Uterus (tissue), 4 donors: Measurements from ENCODE around the gene STK11IP. TPM values are rescaled to one million over a fixed set of nuclear protein-coding genes. Genes with fewer than 3 reads are reported as not detected.
A peak's percentile ranks its signal among the peaks of the same experiment; 100 is the strongest.

Experiments used
- DNase-seq, 2 donors: peaks; one replicate each; pipeline ENCODE4 v3.0.0-alpha.2; 2019 to 2020
- H3K27ac ChIP-seq, 2 donors: fragments of 200-600 bp; sonication (generic); 1 replicate in 1 of 2; 2 replicates in 1 of 2; pipeline ENCODE4 v1.5.1; 2016 to 2018
- H3K27me3 ChIP-seq, 2 donors: fragments of 200-600 bp; sonication (generic); one replicate each; pipeline ENCODE4 v1.5.1; 2018 to 2019; ENCODE audit warnings: control low read depth in 1 of 2
- H3K36me3 ChIP-seq, 2 donors: fragments of 200-600 bp; sonication (generic); one replicate each; pipeline ENCODE4 v1.5.1; 2019; ENCODE audit warnings: control low read depth in 1 of 2
- H3K4me1 ChIP-seq, 2 donors: fragments of 200-600 bp; sonication (generic); one replicate each; pipeline ENCODE4 v1.5.1; 2018 to 2019; ENCODE audit warnings: control low read depth in 1 of 2
- H3K4me3 ChIP-seq, 2 donors: fragments of 200-600 bp; sonication (generic); 1 replicate in 1 of 2; 2 replicates in 1 of 2; pipeline ENCODE4 v1.5.1; 2018 to 2019; ENCODE audit warnings: mild to moderate bottlenecking in 1 of 2
- H3K9me3 ChIP-seq, 2 donors: fragments of 200-600 bp; sonication (generic); one replicate each; pipeline ENCODE4 v1.5.1; 2019; ENCODE audit warnings: control low read depth in 1 of 2
- POLR2A ChIP-seq, 2 donors: fragments of 450-650 bp; IDR thresholded peaks; one replicate each; pipeline ENCODE4 v1.6.1; 2016; ENCODE audit warnings: antibody characterized with exemption in 2 of 2, mild to moderate bottlenecking in 1 of 2, moderate library complexity in 1 of 2
- intact Hi-C: fragments of 100-400 bp; cut with DNase I; formaldehyde crosslinking; loops from one replicate; pipeline ENCODE4 v1.15.1; 2023; ENCODE audit warnings: low total_unique reads
- total RNA-seq, 4 donors: library from RNA; depleted of rRNA in 3 of 4; stranded (reverse); fragments of >200 nt in 3 of 4; gene quantifications; one replicate each; pipeline versions ENCODE4 v1.1.0 to v1.2.4, GENCODE V29; 2014 to 2023
- TF ChIP-seq, protein P1 (sequence below), 4 experiments: fragments of 200-600 bp in 2 of 4; fragments of 450-650 bp in 2 of 4; sonication (generic) in 2 of 4; IDR thresholded peaks; one replicate each; pipeline ENCODE4 v1.5.1; 2016 to 2019; ENCODE audit warnings: antibody characterized with exemption in 4 of 4, mild to moderate bottlenecking in 2 of 4, moderate library complexity in 1 of 4
- donor health status: DM: yes; HTN: yes; CAD: no.

Gene STK11IP
- total RNA-seq, 4 donors from 2014 or later, result 0.51 to 28.0 (median 13.1) TPM

- DNase-seq, result no peak
- H3K27ac ChIP-seq, result no peak overlapping the region
- intact Hi-C loops, result loop anchor here (10.0 kb wide), 1 partner anchor 67 kb away; no protein-coding TSS in a partner anchor
- TF ChIP-seq POLR2A (IDR thresholded peaks at IDR 0.05), result no peak
- TF ChIP-seq, protein P1, sequence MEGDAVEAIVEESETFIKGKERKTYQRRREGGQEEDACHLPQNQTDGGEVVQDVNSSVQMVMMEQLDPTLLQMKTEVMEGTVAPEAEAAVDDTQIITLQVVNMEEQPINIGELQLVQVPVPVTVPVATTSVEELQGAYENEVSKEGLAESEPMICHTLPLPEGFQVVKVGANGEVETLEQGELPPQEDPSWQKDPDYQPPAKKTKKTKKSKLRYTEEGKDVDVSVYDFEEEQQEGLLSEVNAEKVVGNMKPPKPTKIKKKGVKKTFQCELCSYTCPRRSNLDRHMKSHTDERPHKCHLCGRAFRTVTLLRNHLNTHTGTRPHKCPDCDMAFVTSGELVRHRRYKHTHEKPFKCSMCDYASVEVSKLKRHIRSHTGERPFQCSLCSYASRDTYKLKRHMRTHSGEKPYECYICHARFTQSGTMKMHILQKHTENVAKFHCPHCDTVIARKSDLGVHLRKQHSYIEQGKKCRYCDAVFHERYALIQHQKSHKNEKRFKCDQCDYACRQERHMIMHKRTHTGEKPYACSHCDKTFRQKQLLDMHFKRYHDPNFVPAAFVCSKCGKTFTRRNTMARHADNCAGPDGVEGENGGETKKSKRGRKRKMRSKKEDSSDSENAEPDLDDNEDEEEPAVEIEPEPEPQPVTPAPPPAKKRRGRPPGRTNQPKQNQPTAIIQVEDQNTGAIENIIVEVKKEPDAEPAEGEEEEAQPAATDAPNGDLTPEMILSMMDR (IDR thresholded peaks at IDR 0.05), result no peak
- H3K4me3 ChIP-seq, result no peak overlapping the region
- no peaks in the 10 kb centered on the region for H3K4me1 ChIP-seq
- H3K36me3 ChIP-seq, result no peaks in the 10 kb centered on the region
- H3K9me3 ChIP-seq, result no peaks in the 10 kb centered on the region
- H3K27me3 ChIP-seq, result peaks cover 0 to 3% of the 10 kb centered on the region in 2 donors
These were observed 33.8 kb downstream of the STK11IP start for GRCh38 chr2:219631406-219631891.

- H3K27me3 ChIP-seq, result peaks cover 0 to 3% of the 10 kb centered on the region in 2 donors
- intact Hi-C loops, result loop anchor here (10.0 kb wide), 1 partner anchor 67 kb away; no protein-coding TSS in a partner anchor
- H3K4me1 ChIP-seq, result no peaks in the 10 kb centered on the region
- no peak overlapping the region for H3K27ac ChIP-seq
- H3K36me3 ChIP-seq, result no peaks in the 10 kb centered on the region
- H3K9me3 ChIP-seq, result no peaks in the 10 kb centered on the region
- no peak overlapping the region for H3K4me3 ChIP-seq
- peak in 1 of 2 donors; percentile 26 for DNase-seq
- TF ChIP-seq POLR2A (IDR thresholded peaks at IDR 0.05), result no peak
- TF ChIP-seq, protein P1 (IDR thresholded peaks at IDR 0.05), result no peak
These were observed 34.5 kb downstream of the STK11IP start for GRCh38 chr2:219631904-219632759.

DNA sequence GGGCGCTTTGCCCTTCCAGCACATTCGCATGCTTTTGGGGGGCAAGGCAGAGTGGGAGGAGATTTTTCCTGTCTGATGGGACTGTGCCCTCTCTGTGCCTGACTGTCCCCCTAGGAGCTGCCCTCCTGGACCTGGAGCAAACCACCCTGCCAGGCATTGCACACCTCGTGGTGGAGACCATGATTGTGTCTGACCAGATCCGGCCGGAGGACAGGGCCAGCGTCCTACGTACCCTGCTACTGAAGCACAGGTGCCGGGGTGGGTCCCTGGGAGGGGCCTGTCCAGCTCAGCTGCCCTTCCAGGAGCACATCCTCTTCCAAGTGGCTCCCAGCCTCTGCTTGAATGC, 35.1 kb downstream of the STK11IP start:
- H3K4me1 ChIP-seq, result no peaks in the 10 kb centered on the region
- no peak overlapping the region for H3K4me3 ChIP-seq
- TF ChIP-seq, protein P1 (IDR thresholded peaks at IDR 0.05), result no peak
- no peak for TF ChIP-seq POLR2A (IDR thresholded peaks at IDR 0.05)
- intact Hi-C loops, result loop anchor here (10.0 kb wide), 1 partner anchor 68 kb away; no protein-coding TSS in a partner anchor
- no peak overlapping the region for H3K27ac ChIP-seq
- H3K9me3 ChIP-seq, result no peaks in the 10 kb centered on the region
- DNase-seq, result no peak
- peaks cover 0 to 1% of the 10 kb centered on the region in 2 donors for H3K27me3 ChIP-seq
- H3K36me3 ChIP-seq, result no peaks in the 10 kb centered on the region

DNA sequence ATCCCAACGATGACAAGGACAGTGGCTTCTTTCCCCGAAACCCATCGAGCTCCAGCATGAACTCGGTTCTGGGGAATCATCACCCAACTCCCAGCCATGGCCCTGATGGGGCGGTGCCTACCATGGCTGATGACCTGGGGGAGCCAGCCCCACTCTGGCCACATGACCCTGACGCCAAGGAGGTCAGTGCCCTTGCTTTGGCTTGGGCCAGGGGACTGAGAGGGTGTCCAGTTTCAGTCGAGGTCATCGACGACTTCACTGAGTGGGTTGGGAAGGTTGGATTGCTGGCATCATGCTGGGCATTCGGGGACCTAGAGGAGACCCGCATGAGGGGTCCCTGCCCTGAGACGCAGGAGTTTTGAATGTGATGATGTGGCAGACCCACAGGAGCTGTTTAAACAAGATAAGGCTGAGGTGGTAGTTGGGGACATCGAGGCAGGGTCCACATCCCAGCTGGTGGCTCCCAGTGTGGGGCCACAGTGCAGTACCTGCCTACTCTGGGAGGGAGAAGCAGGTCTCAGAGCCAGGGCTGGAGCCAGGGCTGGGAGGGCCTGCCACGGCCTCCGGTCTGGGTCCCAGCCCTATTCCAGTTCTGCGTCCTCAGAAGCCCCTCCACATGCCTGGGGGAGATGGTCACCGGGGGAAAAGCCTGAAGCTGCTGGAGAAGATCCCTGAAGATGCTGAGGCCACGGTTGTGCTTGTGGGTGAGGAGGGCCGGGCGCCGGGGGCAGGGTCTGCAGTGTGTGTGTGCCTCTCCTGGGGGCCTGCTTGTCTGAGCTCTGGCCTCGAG, 35.8 kb downstream of the STK11IP start:
- no peak for DNase-seq
- no peaks in the 10 kb centered on the region for H3K36me3 ChIP-seq
- no peaks in the 10 kb centered on the region for H3K4me1 ChIP-seq
- no peaks in the 10 kb centered on the region for H3K27me3 ChIP-seq
- no peak overlapping the region for H3K27ac ChIP-seq
- no peak for TF ChIP-seq POLR2A (IDR thresholded peaks at IDR 0.05)
- TF ChIP-seq, protein P1 (IDR thresholded peaks at IDR 0.05), result no peak
- no peaks in the 10 kb centered on the region for H3K9me3 ChIP-seq
- intact Hi-C loops, result loop anchor here (10.0 kb wide), 1 partner anchor 69 kb away; no protein-coding TSS in a partner anchor
- H3K4me3 ChIP-seq, result no peak overlapping the region
